WTC11 (cell line): ENCODE data around the gene ZBTB22. TPM values are rescaled to one million over a fixed set of nuclear protein-coding genes. Genes with fewer than 3 reads are reported as not detected.

Experiments used
- ATAC-seq: fragments of 200-7000 bp; cut with Tn5 transposase; 2 replicates; pipeline ENCODE4 v1.10.0; 2021; ENCODE audit warnings: mild to moderate bottlenecking, moderate library complexity
- CTCF ChIA-PET: fragments of 300-600 bp; sonication (Branson Sonifier 250); formaldehyde crosslinking; loops from one replicate; lab custom pipeline; 2021; ENCODE audit warnings: antibody characterized with exemption; lab: Charles Lee
- POLR2A ChIA-PET: fragments of 350-600 bp; sonication (Branson Sonifier 250); formaldehyde crosslinking; loops from one replicate; lab custom pipeline; 2021; ENCODE audit warnings: antibody characterized with exemption; lab: Charles Lee
- DNase-seq: peaks from one replicate; pipeline ENCODE4 v3.0.0; 2021; ENCODE audit warnings: low spot score
- H3K27ac Mint-ChIP-seq: 2 replicates; pipeline ENCODE4 v1.8.0; 2021; ENCODE audit warnings: mixed read lengths
- H3K27me3 Mint-ChIP-seq: 2 replicates; pipeline ENCODE4 v1.8.0; 2021; ENCODE audit warnings: low read depth, mild to moderate bottlenecking, moderate library complexity, mixed read lengths
- H3K36me3 Mint-ChIP-seq: 2 replicates; pipeline ENCODE4 v1.8.0; 2021; ENCODE audit warnings: mixed read lengths
- H3K4me1 Mint-ChIP-seq: 2 replicates; pipeline ENCODE4 v1.8.0; 2022; ENCODE audit warnings: mixed read lengths
- H3K4me3 Mint-ChIP-seq: 2 replicates; pipeline ENCODE4 v1.8.0; 2021; ENCODE audit warnings: mild to moderate bottlenecking, moderate library complexity, mixed read lengths
- H3K9me3 Mint-ChIP-seq: 2 replicates; pipeline ENCODE4 v1.8.0; 2021; ENCODE audit warnings: mixed read lengths
- ATF1 ChIP-seq: sonication (generic); formaldehyde crosslinking; IDR thresholded peaks from 2 replicates; pipeline ENCODE4 v1.8.1; 2023; ENCODE audit warnings: mild to moderate bottlenecking, moderate library complexity, missing genetic modification reagents
- CDX4 ChIP-seq: fragments of 250-450 bp; sonication (Bioruptor Pico); IDR thresholded peaks from 2 replicates; pipeline ENCODE4 v1.9.0; 2021; ENCODE audit warnings: moderate library complexity, mild to moderate bottlenecking, inconsistent platforms, borderline replicate concordance
- EMX1 ChIP-seq: fragments of 250-450 bp; sonication (Bioruptor Pico); IDR thresholded peaks from 2 replicates; pipeline ENCODE4 v1.8.0; 2021; ENCODE audit warnings: mild to moderate bottlenecking
- ESRRA ChIP-seq: sonication (generic); formaldehyde crosslinking; IDR thresholded peaks from 2 replicates; pipeline ENCODE4 v1.8.1; 2022; ENCODE audit warnings: mild to moderate bottlenecking, missing genetic modification reagents, borderline replicate concordance
- FOXP1 ChIP-seq: sonication (generic); formaldehyde crosslinking; IDR thresholded peaks from 2 replicates; pipeline ENCODE4 v1.8.0; 2022; ENCODE audit warnings: missing genetic modification reagents, mild to moderate bottlenecking, moderate library complexity, borderline replicate concordance
- MXD4 ChIP-seq: fragments of 250-450 bp; sonication (Bioruptor Pico); IDR thresholded peaks from 2 replicates; pipeline ENCODE4 v1.8.0; 2021; ENCODE audit warnings: mild to moderate bottlenecking, moderate library complexity, borderline replicate concordance
- OVOL2 ChIP-seq: fragments of 250-450 bp; sonication (Bioruptor Pico); IDR thresholded peaks from 2 replicates; pipeline ENCODE4 v1.9.0; 2021; ENCODE audit warnings: mild to moderate bottlenecking, borderline replicate concordance
- PRRX2 ChIP-seq: fragments of 250-450 bp; sonication (Bioruptor Pico); IDR thresholded peaks from 2 replicates; pipeline ENCODE4 v1.8.0; 2021; ENCODE audit warnings: mild to moderate bottlenecking
- STAT6 ChIP-seq: sonication (generic); formaldehyde crosslinking; conservative IDR thresholded peaks from 2 replicates; pipeline ENCODE4 v1.8.1; 2023; ENCODE audit warnings: mild to moderate bottlenecking, low read depth, missing genetic modification reagents, moderate library complexity
- TEAD4 ChIP-seq: sonication (generic); formaldehyde crosslinking; IDR thresholded peaks from 2 replicates; pipeline ENCODE4 v1.8.0; 2022; ENCODE audit warnings: mild to moderate bottlenecking, missing genetic modification reagents
- ZNF219 ChIP-seq: sonication (generic); formaldehyde crosslinking; IDR thresholded peaks from 2 replicates; pipeline ENCODE4 v1.8.0; 2023; ENCODE audit warnings: missing genetic modification reagents, mild to moderate bottlenecking, borderline replicate concordance
- ZNF425 ChIP-seq: fragments of 250-450 bp; sonication (Bioruptor Pico); conservative IDR thresholded peaks from 2 replicates; pipeline ENCODE4 v1.9.0; 2021; ENCODE audit warnings: mild to moderate bottlenecking
- ZNF532 ChIP-seq: fragments of 250-450 bp; sonication (Bioruptor Pico); IDR thresholded peaks from 2 replicates; pipeline ENCODE4 v1.9.0; 2021; ENCODE audit warnings: mild to moderate bottlenecking, borderline replicate concordance
- ZNF671 ChIP-seq: fragments of 250-450 bp; sonication (Bioruptor Pico); IDR thresholded peaks from 2 replicates; pipeline ENCODE4 v1.8.0; 2021; ENCODE audit warnings: mild to moderate bottlenecking
- total RNA-seq: library from RNA; stranded (reverse); gene quantifications from 3 replicates; pipeline ENCODE4 v1.2.3, GENCODE V29; 2021
- TF ChIP-seq, protein P1 (sequence below): sonication (generic); formaldehyde crosslinking; IDR thresholded peaks from 2 replicates; pipeline ENCODE4 v1.8.1; 2023; ENCODE audit warnings: mild to moderate bottlenecking, missing genetic modification reagents
- TF ChIP-seq, protein P2 (sequence below): fragments of 250-450 bp; sonication (Bioruptor Pico); IDR thresholded peaks from 2 replicates; pipeline ENCODE4 v1.8.0; 2021; ENCODE audit warnings: mild to moderate bottlenecking

Gene ZBTB22
- total RNA-seq, 1 experiment from 2014 or later = 11.6 TPM

DNA sequence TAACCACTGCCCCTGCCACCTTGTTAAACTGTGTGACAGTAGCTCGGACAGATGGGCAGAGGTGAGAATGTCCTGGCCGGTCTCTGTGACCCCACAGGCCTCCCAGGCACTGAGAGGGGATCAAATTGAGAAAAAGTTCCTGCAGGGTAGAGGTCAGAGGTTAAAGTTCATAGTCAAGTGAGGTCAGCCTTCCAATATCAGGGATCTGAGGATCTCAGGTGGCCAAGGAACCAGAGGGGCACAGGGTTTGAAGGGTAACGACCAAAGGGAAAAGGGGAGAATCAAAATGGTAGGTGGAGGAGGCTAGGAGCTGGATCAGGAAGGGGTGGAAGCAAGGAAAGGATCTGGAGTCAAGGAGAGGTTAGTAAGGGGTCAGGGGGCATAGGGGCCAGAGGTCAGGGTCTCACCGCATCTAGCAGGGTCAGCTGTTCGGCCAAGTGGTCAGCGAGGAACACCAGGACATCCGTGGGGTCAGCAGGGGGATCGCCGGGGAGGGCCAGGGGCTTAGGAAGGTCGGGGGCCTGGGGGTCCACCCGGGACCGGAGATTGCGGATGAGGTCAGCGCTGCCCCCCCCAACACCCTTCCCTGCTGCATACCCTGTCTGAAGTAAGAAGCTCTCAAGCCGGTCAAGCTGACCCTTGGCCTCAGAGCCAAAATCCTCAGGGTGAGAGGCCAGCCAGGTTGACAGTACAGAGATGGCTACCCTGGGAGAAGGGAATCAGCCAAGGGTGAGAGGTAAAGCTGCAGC, 21.7 kb downstream of the ZBTB22 start:
- no peak for ATAC-seq
- Mint-ChIP-seq H3K27ac (no peak overlapping the region), H3K9me3 (no peaks in the 10 kb centered on the region), H3K4me1 (peaks cover 18% of the 10 kb centered on the region), H3K36me3 (peaks cover 22% of the 10 kb centered on the region), H3K27me3 (no peaks in the 10 kb centered on the region), H3K4me3 (peak overlapping the region; percentile 99)
- CTCF ChIA-PET = interaction anchor here (2.4 kb wide), 1 partner anchor 18 kb away, joined by 31 read pairs; the partner anchor contains the start of gene B3GALT4
- POLR2A ChIA-PET = no interaction called here
- TF ChIP-seq OVOL2 (CRISPR knock-in tag) = no peak
- TF ChIP-seq MXD4 (CRISPR knock-in tag) = no peak
- TF ChIP-seq, protein P1, sequence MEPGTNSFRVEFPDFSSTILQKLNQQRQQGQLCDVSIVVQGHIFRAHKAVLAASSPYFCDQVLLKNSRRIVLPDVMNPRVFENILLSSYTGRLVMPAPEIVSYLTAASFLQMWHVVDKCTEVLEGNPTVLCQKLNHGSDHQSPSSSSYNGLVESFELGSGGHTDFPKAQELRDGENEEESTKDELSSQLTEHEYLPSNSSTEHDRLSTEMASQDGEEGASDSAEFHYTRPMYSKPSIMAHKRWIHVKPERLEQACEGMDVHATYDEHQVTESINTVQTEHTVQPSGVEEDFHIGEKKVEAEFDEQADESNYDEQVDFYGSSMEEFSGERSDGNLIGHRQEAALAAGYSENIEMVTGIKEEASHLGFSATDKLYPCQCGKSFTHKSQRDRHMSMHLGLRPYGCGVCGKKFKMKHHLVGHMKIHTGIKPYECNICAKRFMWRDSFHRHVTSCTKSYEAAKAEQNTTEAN (CRISPR knock-in tag) = no peak
- TF ChIP-seq ESRRA (CRISPR knock-in tag) = no peak
- TF ChIP-seq, protein P2, sequence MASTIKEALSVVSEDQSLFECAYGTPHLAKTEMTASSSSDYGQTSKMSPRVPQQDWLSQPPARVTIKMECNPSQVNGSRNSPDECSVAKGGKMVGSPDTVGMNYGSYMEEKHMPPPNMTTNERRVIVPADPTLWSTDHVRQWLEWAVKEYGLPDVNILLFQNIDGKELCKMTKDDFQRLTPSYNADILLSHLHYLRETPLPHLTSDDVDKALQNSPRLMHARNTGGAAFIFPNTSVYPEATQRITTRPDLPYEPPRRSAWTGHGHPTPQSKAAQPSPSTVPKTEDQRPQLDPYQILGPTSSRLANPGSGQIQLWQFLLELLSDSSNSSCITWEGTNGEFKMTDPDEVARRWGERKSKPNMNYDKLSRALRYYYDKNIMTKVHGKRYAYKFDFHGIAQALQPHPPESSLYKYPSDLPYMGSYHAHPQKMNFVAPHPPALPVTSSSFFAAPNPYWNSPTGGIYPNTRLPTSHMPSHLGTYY (CRISPR knock-in tag) = no peak
- no peak for TF ChIP-seq STAT6 (CRISPR knock-in tag)
- TF ChIP-seq ZNF219 (CRISPR knock-in tag) = no peak
- TF ChIP-seq ZNF532 (CRISPR knock-in tag) = no peak
- no peak for TF ChIP-seq ATF1 (CRISPR knock-in tag)
- no peak for TF ChIP-seq EMX1 (CRISPR knock-in tag)
- no peak for TF ChIP-seq ZNF671 (CRISPR knock-in tag)
- TF ChIP-seq CDX4 (CRISPR knock-in tag) = no peak
- TF ChIP-seq TEAD4 (CRISPR knock-in tag) = no peak
- TF ChIP-seq PRRX2 (CRISPR knock-in tag) = no peak
- TF ChIP-seq ZNF425 = no peak
- no peak for TF ChIP-seq FOXP1 (CRISPR knock-in tag)
- DNase-seq = no peak
